Activated naive CD8-positive, alpha-beta T cell treated with anti-CD3 and anti-CD28 coated beads, Interleukin-2, amount 50 U/mL, for 16 hours (primary cell): ENCODE measurements around the gene MOB1A.
"Not testable (repeated sequence)": the region's sequence is repeated elsewhere in the genome, so short reads cannot be mapped to it uniquely, and the experiment has no call there.

Source experiments
- DNase-seq: peaks from one replicate; pipeline ENCODE4 v3.0.0-alpha.2; 2020; ENCODE audit warnings: low read depth, low spot score

MOB1A gene

GRCh38 chr2:74198461-74199274 is 20.0 kb upstream of the MOB1A start, which contains the start of gene MTHFD2:
Gene MTHFD2 (plus strand): TSS chr2:74198615. CDS start chr2:74198642, 27 bp downstream.
- DNase-seq: peak; percentile 88

GRCh38 chr2:74198023-74198460 is 19.4 kb upstream of the MOB1A start:
- DNase-seq: no peak

DNA sequence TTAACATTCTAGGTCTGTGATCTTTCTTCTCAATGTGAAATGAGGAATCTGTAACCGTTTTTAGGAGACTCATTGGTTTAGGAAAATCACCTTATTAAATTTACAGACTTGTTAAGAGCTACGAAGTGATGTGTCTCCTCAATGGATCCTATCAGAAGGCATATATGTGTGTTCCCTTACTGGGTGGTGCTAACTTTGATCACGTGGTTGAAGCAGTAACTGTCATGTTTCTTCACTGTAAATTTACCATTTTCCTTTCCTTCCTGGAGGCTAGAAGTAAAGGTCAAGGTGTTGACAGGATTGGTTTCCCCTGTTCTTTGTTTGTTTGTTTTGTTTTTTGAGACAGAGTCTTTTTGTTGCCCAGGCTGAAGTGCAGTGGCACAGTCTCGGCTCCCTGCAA is 18.4 kb upstream of the MOB1A start:
- no peak for DNase-seq

GRCh38 chr2:74194799-74195198 is 16.1 kb upstream of the MOB1A start:
- DNase-seq: no peak

DNA sequence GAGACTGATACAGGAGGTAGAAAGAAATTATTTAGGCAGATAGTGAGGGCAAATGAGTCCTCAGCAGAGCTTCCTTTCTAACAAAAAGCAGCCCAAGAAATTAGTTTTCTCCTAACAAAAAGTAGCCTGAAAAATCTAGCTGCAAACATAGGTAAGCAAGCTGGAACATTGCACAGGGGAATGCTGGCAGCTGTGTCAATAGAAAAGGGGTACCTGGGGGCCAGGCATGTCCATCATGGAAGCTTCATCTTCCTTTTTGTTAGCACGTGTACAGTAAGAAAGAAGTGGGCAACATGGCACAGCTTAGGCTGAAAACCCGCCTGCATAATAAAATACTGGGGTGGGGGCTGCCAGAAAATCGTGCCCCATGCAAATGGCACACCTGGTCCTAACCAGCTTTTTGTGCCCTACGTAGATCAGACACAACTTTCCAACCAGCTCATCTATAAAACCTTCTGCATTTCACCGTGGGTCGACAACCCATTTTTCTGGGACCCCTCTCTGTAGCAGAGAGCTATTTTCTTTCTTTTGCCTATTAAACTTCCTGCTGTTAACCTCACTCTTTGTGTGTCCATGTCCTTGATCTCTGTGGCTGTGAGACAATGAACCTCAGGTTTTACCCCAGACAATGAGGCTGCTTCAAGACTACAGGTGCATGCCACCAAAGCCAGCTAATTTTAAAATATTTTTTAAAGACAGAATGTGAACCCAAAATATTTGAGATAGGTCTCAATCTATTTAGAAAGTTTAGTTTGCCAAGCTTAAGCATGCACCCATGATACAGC is 13.1 kb upstream of the MOB1A start:
- DNase-seq: no peak

GRCh38 chr2:74188696-74189095 is 10.0 kb upstream of the MOB1A start:
- DNase-seq: no peak

- no peak for DNase-seq
Observed at GRCh38 chr2:74188018-74188601, 9.4 kb upstream of the MOB1A start.

DNA sequence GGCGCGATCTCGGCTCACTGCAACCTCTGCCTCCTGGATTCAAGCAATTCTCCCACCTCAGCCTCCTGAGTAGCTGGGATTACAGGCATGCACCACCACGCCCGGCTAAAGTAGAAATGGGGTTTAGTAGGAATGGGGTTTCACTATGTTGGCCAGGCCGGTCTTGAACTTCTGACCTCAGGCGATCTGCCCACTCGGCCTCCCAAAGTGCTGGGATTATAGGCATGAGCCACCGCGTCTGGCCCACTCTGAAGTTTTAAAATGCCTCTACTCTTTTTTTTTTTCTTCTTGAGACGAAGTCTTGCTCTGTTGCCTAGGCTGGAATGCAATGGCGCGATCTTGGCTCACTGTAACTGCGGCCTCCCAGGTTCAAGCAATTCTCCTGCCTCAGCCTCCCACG is 8.0 kb upstream of the MOB1A start:
- not testable (repeated sequence) for DNase-seq

- DNase-seq: no peak
Observed at GRCh38 chr2:74186038-74186437, 7.4 kb upstream of the MOB1A start.

GRCh38 chr2:74183878-74184277 is 5.2 kb upstream of the MOB1A start:
- no peak for DNase-seq

- no peak for DNase-seq
Observed at GRCh38 chr2:74181739-74182138, 3.1 kb upstream of the MOB1A start.

GRCh38 chr2:74179063-74179865 is 585 bp upstream of the MOB1A start:
- no peak for DNase-seq

DNA sequence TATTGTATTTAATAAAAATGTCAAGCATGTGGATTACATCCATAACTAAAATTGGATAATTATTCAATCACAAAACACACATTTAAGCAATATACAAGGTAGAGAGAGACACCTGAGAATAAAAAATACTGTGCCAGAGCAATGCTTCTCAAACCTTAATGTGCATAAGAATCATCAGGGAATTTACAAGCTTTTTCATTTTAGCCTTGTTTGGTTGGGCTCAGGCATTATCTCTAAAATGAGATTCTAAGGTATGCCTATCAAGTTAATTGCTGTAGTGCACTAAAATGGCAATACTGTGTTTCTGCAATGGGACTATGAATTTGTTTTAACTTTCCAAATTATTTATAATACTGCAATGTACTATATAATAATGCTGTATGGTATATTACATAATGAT is 983 bp downstream of the MOB1A start:
- no peak for DNase-seq

DNA sequence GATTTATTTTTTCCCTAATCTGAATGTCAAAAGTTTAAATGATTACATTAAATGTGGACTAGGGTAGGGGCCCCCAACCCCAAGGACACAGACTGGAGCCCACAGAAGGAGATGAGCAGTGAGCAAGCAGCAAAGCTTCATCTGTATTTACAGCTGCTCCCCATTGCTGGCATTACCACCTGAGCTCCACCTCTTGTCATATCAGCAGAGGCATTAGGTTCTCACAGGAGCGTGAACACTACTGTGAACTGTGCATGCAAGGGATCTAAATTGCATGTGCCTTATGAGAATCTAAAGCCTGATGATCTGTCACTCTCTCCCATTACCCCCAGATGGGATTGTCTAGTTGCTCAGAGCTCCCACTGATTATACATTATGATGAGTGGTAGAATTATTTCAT is 3.8 kb downstream of the MOB1A start:
- no peak for DNase-seq

DNA sequence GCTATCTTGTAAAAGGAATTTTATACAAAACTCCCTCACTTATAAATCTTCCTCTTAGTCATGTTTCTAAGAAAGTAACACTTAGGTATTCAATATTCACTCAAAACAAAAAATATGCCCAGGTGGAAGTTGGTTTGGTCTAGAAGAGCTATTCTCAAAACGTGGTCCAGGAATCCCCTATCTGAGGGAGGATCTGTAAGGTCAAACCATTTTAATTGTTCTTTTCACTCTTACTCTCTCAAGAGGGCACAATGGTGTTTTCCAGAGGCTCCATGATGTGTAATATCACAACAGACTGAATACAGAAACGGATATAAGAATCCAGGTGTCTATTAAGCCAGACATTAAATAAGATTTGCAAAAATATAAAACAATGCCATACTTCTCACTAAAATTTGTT is 9.9 kb downstream of the MOB1A start:
- no peak for DNase-seq

GRCh38 chr2:74164761-74165160 is 13.9 kb downstream of the MOB1A start:
- DNase-seq: no peak

- no peak for DNase-seq
Observed at GRCh38 chr2:74162951-74163350, 15.7 kb downstream of the MOB1A start.

DNA sequence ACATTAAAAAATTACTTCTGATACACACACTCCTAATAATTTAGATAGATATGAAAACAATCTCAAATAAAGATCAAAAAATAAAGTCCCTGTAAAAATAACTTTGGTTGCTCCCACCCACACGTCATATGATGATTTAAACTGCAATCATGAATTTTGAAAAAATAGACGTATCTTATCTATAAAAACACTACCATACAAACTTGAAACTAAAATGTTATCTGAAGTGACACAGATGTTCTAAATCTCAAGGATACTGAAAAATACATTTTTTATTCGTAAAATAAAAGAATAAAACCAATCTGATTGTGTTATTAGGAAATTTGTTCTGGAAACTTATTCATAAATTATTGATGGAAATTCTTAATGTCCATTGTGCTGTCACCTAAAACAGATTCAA is 22.8 kb downstream of the MOB1A start:
- no peak for DNase-seq

DNA sequence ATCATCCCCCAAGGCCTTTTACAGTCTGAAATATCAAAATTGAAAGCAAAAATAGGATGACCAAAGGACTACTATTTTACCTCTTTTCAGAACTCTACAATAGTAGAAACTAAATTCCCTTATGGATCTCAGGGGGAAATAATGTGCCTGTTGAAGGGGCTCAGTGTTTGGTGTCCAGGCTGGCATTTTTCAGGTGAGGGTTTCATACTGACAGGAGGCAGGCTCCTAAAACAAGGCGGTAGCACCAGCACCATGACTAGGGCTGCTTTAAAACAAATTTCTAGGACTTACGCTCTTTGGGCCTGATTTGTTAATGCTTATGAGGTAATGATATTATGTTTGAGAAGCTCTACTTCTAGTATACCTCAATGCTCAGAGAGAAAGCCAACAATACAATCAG is 25.7 kb downstream of the MOB1A start:
- DNase-seq: no peak

DNA sequence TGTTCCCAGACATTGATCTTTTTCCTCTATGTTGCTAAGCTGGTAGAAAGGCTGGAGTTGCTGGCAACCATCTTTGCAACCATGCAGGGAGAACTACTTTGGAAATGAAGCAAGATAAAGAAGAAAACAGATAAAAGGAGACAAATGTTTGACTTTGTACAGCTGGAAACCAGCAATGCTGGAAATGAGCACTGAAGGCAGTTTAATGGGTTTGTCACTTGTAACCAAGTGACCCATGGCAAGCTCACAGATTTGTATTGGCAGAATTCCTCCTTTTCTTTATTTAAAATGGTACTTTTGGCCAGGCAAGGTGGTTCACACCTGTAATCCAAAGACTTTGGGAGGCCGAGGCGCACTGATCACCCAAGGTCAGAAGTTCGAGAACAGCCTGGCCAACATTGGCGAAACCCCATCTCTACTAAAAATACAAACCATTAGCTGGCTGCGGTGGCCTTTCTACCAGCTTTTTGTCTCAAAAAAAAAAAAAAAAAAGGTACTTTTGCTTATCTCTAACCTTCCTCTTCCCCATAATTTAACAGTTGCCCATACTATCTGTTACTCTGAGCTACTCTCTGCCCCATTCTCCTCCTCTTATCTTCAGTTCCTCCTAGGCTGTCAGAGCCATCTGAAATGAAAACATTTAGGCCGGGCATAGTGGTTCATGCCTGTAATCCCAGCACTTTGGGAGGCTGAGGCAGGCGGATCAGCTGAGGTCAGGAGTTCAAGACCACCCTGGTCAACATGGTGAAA is 28.9 kb downstream of the MOB1A start:
- no peak for DNase-seq

- no peak for DNase-seq
Observed at GRCh38 chr2:74149247-74149525, 29.5 kb downstream of the MOB1A start.
